BJ (cell line): Measurements from ENCODE around the gene EYA2. TPM values are rescaled to one million over a fixed set of nuclear protein-coding genes. Genes with fewer than 3 reads are reported as not detected.

Experiments
- CTCF ChIA-PET: fragments of 350-600 bp; formaldehyde crosslinking; extraction: SDS; loops from one replicate; lab custom pipeline; 2021; ENCODE audit warnings: antibody characterized with exemption, inconsistent platforms; lab: Yijun Ruan, JAX
- POLR2A ChIA-PET: fragments of 300-600 bp; sonication (Branson Sonifier 250); formaldehyde crosslinking; extraction: SDS; loops from one replicate; lab custom pipeline; 2021; ENCODE audit warnings: antibody characterized with exemption; lab: Charles Lee
- DNase-seq: peaks from one replicate; pipeline ENCODE4 v3.0.0-alpha.2; 2011; ENCODE audit warnings: low read depth
- H3K27me3 ChIP-seq: 2 replicates; pipeline ENCODE4 v1.6.0; 2011; ENCODE audit warnings: low read length; ENCODE audit not compliant: control insufficient read depth, insufficient read depth
- H3K36me3 ChIP-seq: 2 replicates; pipeline ENCODE4 v1.5.1; 2011; ENCODE audit warnings: low read length; ENCODE audit not compliant: control insufficient read depth, insufficient read depth
- H3K4me3 ChIP-seq: 2 replicates; pipeline ENCODE4 v1.5.1; 2011; ENCODE audit warnings: low read depth, mild to moderate bottlenecking, control low read depth, low read length
- polyA plus RNA-seq: library from polyadenylated mRNA; depleted of rRNA; stranded (reverse); fragments of >200 nt; gene quantifications from 2 replicates; pipeline ENCODE4 v1.2.3, GENCODE V29; 2011
- TF ChIP-seq, protein P1 (sequence below): IDR thresholded peaks from 2 replicates; pipeline ENCODE4 v1.5.1; 2011; ENCODE audit warnings: low read depth, mild to moderate bottlenecking, control low read depth, inconsistent platforms, low read length, moderate library complexity; ENCODE audit not compliant: insufficient read depth

Gene EYA2
- polyA plus RNA-seq, 1 experiment, result 1.5 TPM

GRCh38 chr20:47217482-47218446, 323.1 kb downstream of the EYA2 start:
- Histone ChIP-seq H3K36me3 (peaks cover 10% of the 10 kb centered on the region), H3K27me3 (no peaks in the 10 kb centered on the region), H3K4me3 (no peak overlapping the region)
- no peak for DNase-seq
- CTCF ChIA-PET, result interaction anchor here (1.0 to 7.7 kb wide), 6 partner anchors 13 to 166 kb away, joined by 3 to 42 read pairs (median 6); no protein-coding TSS in a partner anchor
- POLR2A ChIA-PET, result no interaction called here
- TF ChIP-seq, protein P1, sequence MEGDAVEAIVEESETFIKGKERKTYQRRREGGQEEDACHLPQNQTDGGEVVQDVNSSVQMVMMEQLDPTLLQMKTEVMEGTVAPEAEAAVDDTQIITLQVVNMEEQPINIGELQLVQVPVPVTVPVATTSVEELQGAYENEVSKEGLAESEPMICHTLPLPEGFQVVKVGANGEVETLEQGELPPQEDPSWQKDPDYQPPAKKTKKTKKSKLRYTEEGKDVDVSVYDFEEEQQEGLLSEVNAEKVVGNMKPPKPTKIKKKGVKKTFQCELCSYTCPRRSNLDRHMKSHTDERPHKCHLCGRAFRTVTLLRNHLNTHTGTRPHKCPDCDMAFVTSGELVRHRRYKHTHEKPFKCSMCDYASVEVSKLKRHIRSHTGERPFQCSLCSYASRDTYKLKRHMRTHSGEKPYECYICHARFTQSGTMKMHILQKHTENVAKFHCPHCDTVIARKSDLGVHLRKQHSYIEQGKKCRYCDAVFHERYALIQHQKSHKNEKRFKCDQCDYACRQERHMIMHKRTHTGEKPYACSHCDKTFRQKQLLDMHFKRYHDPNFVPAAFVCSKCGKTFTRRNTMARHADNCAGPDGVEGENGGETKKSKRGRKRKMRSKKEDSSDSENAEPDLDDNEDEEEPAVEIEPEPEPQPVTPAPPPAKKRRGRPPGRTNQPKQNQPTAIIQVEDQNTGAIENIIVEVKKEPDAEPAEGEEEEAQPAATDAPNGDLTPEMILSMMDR, result no peak

- peaks cover 17% of the 10 kb centered on the region for H3K36me3 ChIP-seq
- no peak overlapping the region for H3K4me3 ChIP-seq
- no peaks in the 10 kb centered on the region for H3K27me3 ChIP-seq
- no peak for DNase-seq
- CTCF ChIA-PET, result interaction anchor here (1.0 to 7.7 kb wide), 5 partner anchors 8 to 27 kb away, joined by 3 to 42 read pairs (median 8); no protein-coding TSS in a partner anchor
- TF ChIP-seq, protein P1, result peak; percentile 59
- POLR2A ChIA-PET, result no interaction called here
These were observed 325.5 kb downstream of the EYA2 start for GRCh38 chr20:47220161-47220582.

GRCh38 chr20:47221036-47221625, 326.5 kb downstream of the EYA2 start:
- Histone ChIP-seq H3K36me3 (peaks cover 16% of the 10 kb centered on the region), H3K4me3 (no peak overlapping the region), H3K27me3 (no peaks in the 10 kb centered on the region)
- ChIA-PET POLR2A (no interaction called here), CTCF (interaction anchor here (0.6 to 7.7 kb wide), 7 partner anchors 9 to 170 kb away, joined by 3 to 42 read pairs (median 4); no protein-coding TSS in a partner anchor)
- TF ChIP-seq, protein P1, result no peak
- no peak for DNase-seq

- no peak for DNase-seq
- ChIA-PET CTCF (interaction anchor here (0.7 to 1.7 kb wide), 4 partner anchors 10 to 162 kb away, joined by 3 to 6 read pairs (median 3); no protein-coding TSS in a partner anchor), POLR2A (no interaction called here)
- H3K4me3 ChIP-seq, result no peak overlapping the region
- TF ChIP-seq, protein P1, result no peak
- no peaks in the 10 kb centered on the region for H3K27me3 ChIP-seq
- peaks cover 20% of the 10 kb centered on the region for H3K36me3 ChIP-seq
These were observed 328.0 kb downstream of the EYA2 start for GRCh38 chr20:47222468-47223119.
